Activated T-helper 17 cell treated with anti-CD3 and anti-CD28 coated beads, Interleukin-2, amount 50 U/mL, for 72 hours (primary cell): ENCODE measurements around the gene EGFR. TPM values are rescaled to one million over a fixed set of nuclear protein-coding genes. Genes with fewer than 3 reads are reported as not detected.

ENCODE experiments used
- ATAC-seq: fragments of 150-1000 bp; cut with Tn5 transposase; replicated peaks from 2 replicates; pipeline ENCODE4 v1.10.0; 2021; ENCODE audit warnings: mild to moderate bottlenecking, moderate library complexity
- H3K27ac Mint-ChIP-seq: one replicate; pipeline ENCODE4 v1.8.0; 2022; ENCODE audit warnings: mixed read lengths
- H3K27me3 Mint-ChIP-seq: one replicate; pipeline ENCODE4 v1.8.0; 2022; ENCODE audit warnings: mixed read lengths
- H3K36me3 Mint-ChIP-seq: one replicate; pipeline ENCODE4 v1.8.0; 2022; ENCODE audit warnings: low read depth, mild to moderate bottlenecking, mixed read lengths
- H3K4me1 Mint-ChIP-seq: one replicate; pipeline ENCODE4 v1.8.0; 2022; ENCODE audit warnings: mixed read lengths
- H3K4me3 Mint-ChIP-seq: one replicate; pipeline ENCODE4 v1.8.0; 2022; ENCODE audit warnings: mild to moderate bottlenecking, mixed read lengths
- H3K9me3 Mint-ChIP-seq: one replicate; pipeline ENCODE4 v1.8.0; 2022; ENCODE audit warnings: mixed read lengths
- total RNA-seq, 2 donors: library from RNA; stranded (reverse); gene quantifications; one replicate each; pipeline ENCODE4 v1.2.3, GENCODE V29; 2022

Gene EGFR
- total RNA-seq, 2 donors from 2014 or later, result 0.02 TPM; not detected in 1

- Mint-ChIP-seq H3K4me3 (no peak overlapping the region), H3K9me3 (no peaks in the 10 kb centered on the region), H3K36me3 (no peaks in the 10 kb centered on the region), H3K4me1 (no peaks in the 10 kb centered on the region), H3K27ac (no peak overlapping the region), H3K27me3 (peaks cover 33% of the 10 kb centered on the region)
- no peak for ATAC-seq
Observed at GRCh38 chr7:55144333-55145317, 125.8 kb downstream of the EGFR start.

GRCh38 chr7:55145606-55146005 lies 126.8 kb downstream of the EGFR start:
- H3K4me3 Mint-ChIP-seq, result no peak overlapping the region
- no peaks in the 10 kb centered on the region for H3K4me1 Mint-ChIP-seq
- no peaks in the 10 kb centered on the region for H3K36me3 Mint-ChIP-seq
- H3K27me3 Mint-ChIP-seq, result peaks cover 38% of the 10 kb centered on the region
- H3K27ac Mint-ChIP-seq, result no peak overlapping the region
- H3K9me3 Mint-ChIP-seq, result no peaks in the 10 kb centered on the region
- no peak for ATAC-seq

GRCh38 chr7:55147101-55147500 lies 128.3 kb downstream of the EGFR start:
- no peaks in the 10 kb centered on the region for H3K4me1 Mint-ChIP-seq
- H3K36me3 Mint-ChIP-seq, result no peaks in the 10 kb centered on the region
- H3K4me3 Mint-ChIP-seq, result no peak overlapping the region
- H3K27ac Mint-ChIP-seq, result no peak overlapping the region
- ATAC-seq, result no peak
- no peaks in the 10 kb centered on the region for H3K9me3 Mint-ChIP-seq
- H3K27me3 Mint-ChIP-seq, result peaks cover 41% of the 10 kb centered on the region

DNA sequence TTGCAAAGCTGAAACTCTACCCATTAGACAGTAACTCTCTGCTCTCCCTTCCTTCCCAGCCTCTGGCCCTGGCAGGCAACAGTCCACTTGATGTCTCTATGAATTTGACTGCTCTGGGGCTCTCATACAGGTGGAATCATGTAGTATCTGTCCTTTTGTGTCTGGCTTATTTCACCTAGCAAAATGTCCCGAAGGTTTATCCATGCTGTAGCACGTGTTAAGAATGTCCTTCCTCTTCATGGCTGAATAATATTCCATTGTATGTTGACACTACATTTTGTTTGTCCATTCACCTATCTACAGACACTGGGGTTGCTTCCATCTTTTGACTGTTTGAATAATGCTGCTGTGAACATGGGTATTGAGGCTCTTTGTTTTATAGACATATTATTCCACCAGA lies 128.9 kb downstream of the EGFR start:
- Mint-ChIP-seq H3K36me3 (no peaks in the 10 kb centered on the region), H3K9me3 (no peaks in the 10 kb centered on the region), H3K4me3 (no peak overlapping the region), H3K4me1 (no peaks in the 10 kb centered on the region), H3K27me3 (peaks cover 41% of the 10 kb centered on the region), H3K27ac (no peak overlapping the region)
- no peak for ATAC-seq

DNA sequence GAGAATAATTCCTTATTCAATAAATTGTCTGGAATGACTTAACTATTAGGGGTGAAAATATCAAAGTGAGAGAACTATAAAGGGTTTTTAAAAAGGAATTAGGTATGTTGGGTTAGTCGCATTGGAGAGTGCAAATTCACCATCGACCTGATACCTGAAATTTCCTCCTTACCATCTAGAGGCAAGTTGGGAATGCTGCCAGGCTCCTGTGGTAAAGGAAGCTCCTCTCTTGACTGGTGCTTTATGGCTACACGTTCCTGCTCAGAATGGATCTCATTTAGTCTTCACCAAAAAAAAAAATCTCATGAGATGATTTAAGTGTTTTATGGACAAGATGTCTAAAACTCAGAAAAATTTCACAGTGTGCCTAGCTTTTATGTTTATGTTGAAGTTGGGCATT lies 129.8 kb downstream of the EGFR start:
- no peak for ATAC-seq
- H3K36me3 Mint-ChIP-seq, result no peaks in the 10 kb centered on the region
- H3K9me3 Mint-ChIP-seq, result no peaks in the 10 kb centered on the region
- no peak overlapping the region for H3K4me3 Mint-ChIP-seq
- no peak overlapping the region for H3K27ac Mint-ChIP-seq
- peaks cover 34% of the 10 kb centered on the region for H3K27me3 Mint-ChIP-seq
- no peaks in the 10 kb centered on the region for H3K4me1 Mint-ChIP-seq

GRCh38 chr7:55149001-55149400 lies 130.2 kb downstream of the EGFR start:
- no peaks in the 10 kb centered on the region for H3K36me3 Mint-ChIP-seq
- no peak overlapping the region for H3K27ac Mint-ChIP-seq
- peaks cover 30% of the 10 kb centered on the region for H3K27me3 Mint-ChIP-seq
- no peaks in the 10 kb centered on the region for H3K9me3 Mint-ChIP-seq
- no peaks in the 10 kb centered on the region for H3K4me1 Mint-ChIP-seq
- ATAC-seq, result no peak
- H3K4me3 Mint-ChIP-seq, result no peak overlapping the region

GRCh38 chr7:55150166-55150565 lies 131.3 kb downstream of the EGFR start:
- Mint-ChIP-seq H3K27ac (no peak overlapping the region), H3K4me3 (no peak overlapping the region), H3K27me3 (peaks cover 28% of the 10 kb centered on the region), H3K9me3 (no peaks in the 10 kb centered on the region), H3K4me1 (no peaks in the 10 kb centered on the region), H3K36me3 (no peaks in the 10 kb centered on the region)
- ATAC-seq, result no peak

GRCh38 chr7:55150709-55151451 lies 132.1 kb downstream of the EGFR start:
- no peaks in the 10 kb centered on the region for H3K36me3 Mint-ChIP-seq
- H3K4me3 Mint-ChIP-seq, result no peak overlapping the region
- peaks cover 22% of the 10 kb centered on the region for H3K27me3 Mint-ChIP-seq
- no peak for ATAC-seq
- H3K4me1 Mint-ChIP-seq, result no peaks in the 10 kb centered on the region
- no peak overlapping the region for H3K27ac Mint-ChIP-seq
- H3K9me3 Mint-ChIP-seq, result no peaks in the 10 kb centered on the region

GRCh38 chr7:55152516-55152915 lies 133.7 kb downstream of the EGFR start:
- no peak overlapping the region for H3K4me3 Mint-ChIP-seq
- peaks cover 21% of the 10 kb centered on the region for H3K27me3 Mint-ChIP-seq
- ATAC-seq, result no peak

DNA sequence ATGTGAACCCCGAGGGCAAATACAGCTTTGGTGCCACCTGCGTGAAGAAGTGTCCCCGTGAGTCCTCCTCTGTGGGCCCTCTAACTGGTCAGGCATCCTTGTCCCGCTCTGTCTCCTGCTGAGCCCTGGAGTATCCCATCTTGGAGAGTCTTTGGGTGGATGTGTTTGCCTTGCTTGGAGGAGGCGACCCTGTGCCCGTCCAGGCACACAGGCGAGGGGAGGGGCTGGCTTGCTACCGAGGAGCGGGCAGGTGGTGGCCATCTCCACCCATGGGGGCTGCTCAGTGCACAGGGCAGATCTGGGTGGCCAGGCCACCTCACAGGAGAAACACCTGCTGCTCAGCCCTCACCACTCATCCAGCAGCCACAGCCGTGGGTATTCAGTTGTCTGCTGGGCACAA lies 135.3 kb downstream of the EGFR start:
- no peaks in the 10 kb centered on the region for H3K36me3 Mint-ChIP-seq
- peaks cover 15% of the 10 kb centered on the region for H3K27me3 Mint-ChIP-seq
- no peak for ATAC-seq
- H3K4me3 Mint-ChIP-seq, result no peak overlapping the region
- H3K27ac Mint-ChIP-seq, result no peak overlapping the region
- no peaks in the 10 kb centered on the region for H3K9me3 Mint-ChIP-seq
- no peaks in the 10 kb centered on the region for H3K4me1 Mint-ChIP-seq

More at GRCh38 chr7:55152516-55152915, 133.7 kb downstream of the EGFR start:
- Mint-ChIP-seq H3K27ac (no peak overlapping the region), H3K36me3 (no peaks in the 10 kb centered on the region), H3K9me3 (no peaks in the 10 kb centered on the region), H3K4me1 (no peaks in the 10 kb centered on the region)

DNA sequence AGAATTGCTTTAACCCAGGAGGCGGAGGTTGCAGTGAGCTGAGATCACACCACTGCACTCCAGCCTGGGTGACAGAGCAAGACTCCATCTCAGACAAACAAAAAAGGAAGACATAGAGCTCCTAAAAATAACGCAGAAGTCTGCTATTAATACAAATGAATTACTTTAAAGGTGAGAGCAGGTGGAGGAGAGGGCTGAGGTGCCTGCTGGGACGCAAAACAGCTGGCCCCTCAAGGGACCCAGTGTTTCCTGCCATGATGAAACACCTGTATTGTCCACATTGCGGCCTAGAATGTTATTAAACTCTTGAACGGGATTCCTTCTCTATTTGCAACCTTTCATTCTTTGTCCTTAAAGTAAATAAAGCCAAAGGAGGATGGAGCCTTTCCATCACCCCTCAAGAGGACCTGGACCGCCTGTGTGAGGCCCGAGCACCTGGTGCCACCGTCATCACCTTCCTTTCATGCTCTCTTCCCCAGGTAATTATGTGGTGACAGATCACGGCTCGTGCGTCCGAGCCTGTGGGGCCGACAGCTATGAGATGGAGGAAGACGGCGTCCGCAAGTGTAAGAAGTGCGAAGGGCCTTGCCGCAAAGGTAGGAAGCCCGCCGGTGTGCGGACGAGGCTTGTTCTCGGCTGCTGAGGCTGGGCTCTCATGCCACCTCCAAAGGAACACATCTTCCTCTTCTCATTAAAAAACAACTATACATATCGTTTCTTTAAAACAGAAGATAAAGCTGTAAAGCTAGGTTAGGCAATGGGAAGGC lies 136.7 kb downstream of the EGFR start:
- Mint-ChIP-seq H3K27ac (no peak overlapping the region), H3K36me3 (no peaks in the 10 kb centered on the region), H3K9me3 (no peaks in the 10 kb centered on the region), H3K27me3 (peaks cover 15% of the 10 kb centered on the region), H3K4me3 (no peak overlapping the region), H3K4me1 (no peaks in the 10 kb centered on the region)
- ATAC-seq, result no peak

GRCh38 chr7:55156919-55157763 lies 138.3 kb downstream of the EGFR start:
- Mint-ChIP-seq H3K9me3 (no peaks in the 10 kb centered on the region), H3K4me3 (no peak overlapping the region), H3K4me1 (no peaks in the 10 kb centered on the region), H3K27ac (no peak overlapping the region), H3K27me3 (peaks cover 12% of the 10 kb centered on the region), H3K36me3 (no peaks in the 10 kb centered on the region)
- no peak for ATAC-seq

- no peak for ATAC-seq
- Mint-ChIP-seq H3K4me1 (no peaks in the 10 kb centered on the region), H3K36me3 (no peaks in the 10 kb centered on the region), H3K4me3 (no peak overlapping the region), H3K9me3 (no peaks in the 10 kb centered on the region), H3K27ac (no peak overlapping the region), H3K27me3 (peaks cover 12% of the 10 kb centered on the region)
Observed at GRCh38 chr7:55157764-55158105, 138.9 kb downstream of the EGFR start.
